ENCODE data around the gene PLAC1. TPM values are rescaled to one million over a fixed set of nuclear protein-coding genes. Genes with fewer than 3 reads are reported as not detected.

The PLAC1 gene
- total RNA-seq, 1 donor from 2014 or later: not detected

GRCh38 chrX:134633832-134634231, 24.4 kb downstream of the PLAC1 start:
- Mint-ChIP-seq H3K4me1 (ENCODE audit: low read depth) (peaks cover 2% of the 10 kb centered on the region), H3K4me3 (ENCODE audit: low read depth) (no peak overlapping the region), H3K27ac (no peak overlapping the region), H3K36me3 (ENCODE audit: insufficient read depth) (no peaks in the 10 kb centered on the region), H3K27me3 (no peaks in the 10 kb centered on the region), H3K9me3 (ENCODE audit: low read depth) (peaks cover 12% of the 10 kb centered on the region)
- DNase-seq (ENCODE audit: low spot score, unreplicated experiment): no peak
- no peak for TF ChIP-seq CTCF (IDR thresholded peaks at IDR 0.05; ENCODE audit: unreplicated experiment)

GRCh38 chrX:134633394-134633793, 24.9 kb downstream of the PLAC1 start:
- no peak overlapping the region for H3K27ac Mint-ChIP-seq
- peaks cover 2% of the 10 kb centered on the region for H3K4me1 Mint-ChIP-seq (ENCODE audit: low read depth)
- no peak for DNase-seq (ENCODE audit: low spot score, unreplicated experiment)
- peaks cover 12% of the 10 kb centered on the region for H3K9me3 Mint-ChIP-seq (ENCODE audit: low read depth)
- H3K27me3 Mint-ChIP-seq: no peaks in the 10 kb centered on the region
- H3K4me3 Mint-ChIP-seq (ENCODE audit: low read depth): no peak overlapping the region
- no peak for TF ChIP-seq CTCF (IDR thresholded peaks at IDR 0.05; ENCODE audit: unreplicated experiment)
- H3K36me3 Mint-ChIP-seq (ENCODE audit: insufficient read depth): no peaks in the 10 kb centered on the region

- Mint-ChIP-seq H3K9me3 (ENCODE audit: low read depth) (peaks cover 15% of the 10 kb centered on the region), H3K4me3 (ENCODE audit: low read depth) (no peak overlapping the region), H3K27ac (no peak overlapping the region), H3K27me3 (no peaks in the 10 kb centered on the region), H3K36me3 (ENCODE audit: insufficient read depth) (no peaks in the 10 kb centered on the region), H3K4me1 (ENCODE audit: low read depth) (peaks cover 2% of the 10 kb centered on the region)
- DNase-seq (ENCODE audit: low spot score, unreplicated experiment): no peak
- TF ChIP-seq CTCF (IDR thresholded peaks at IDR 0.05; ENCODE audit: unreplicated experiment): no peak
These were observed 25.9 kb downstream of the PLAC1 start for GRCh38 chrX:134632355-134632754.

- H3K9me3 Mint-ChIP-seq (ENCODE audit: low read depth): peaks cover 17% of the 10 kb centered on the region
- no peak for DNase-seq (ENCODE audit: low spot score, unreplicated experiment)
These were observed 26.6 kb downstream of the PLAC1 start for GRCh38 chrX:134631426-134632346.

GRCh38 chrX:134628663-134629062, 29.6 kb downstream of the PLAC1 start:
- Mint-ChIP-seq H3K4me3 (ENCODE audit: low read depth) (no peak overlapping the region), H3K36me3 (ENCODE audit: insufficient read depth) (no peaks in the 10 kb centered on the region), H3K9me3 (ENCODE audit: low read depth) (peaks cover 22% of the 10 kb centered on the region), H3K27ac (no peak overlapping the region), H3K27me3 (no peaks in the 10 kb centered on the region), H3K4me1 (ENCODE audit: low read depth) (no peaks in the 10 kb centered on the region)
- TF ChIP-seq CTCF (IDR thresholded peaks at IDR 0.05; ENCODE audit: unreplicated experiment): no peak
- DNase-seq (ENCODE audit: low spot score, unreplicated experiment): no peak

More at GRCh38 chrX:134631426-134632346, 26.6 kb downstream of the PLAC1 start:
- Mint-ChIP-seq H3K4me3 (ENCODE audit: low read depth) (no peak overlapping the region), H3K4me1 (ENCODE audit: low read depth) (peaks cover under 1% of the 10 kb centered on the region), H3K27ac (no peak overlapping the region), H3K27me3 (no peaks in the 10 kb centered on the region), H3K36me3 (ENCODE audit: insufficient read depth) (no peaks in the 10 kb centered on the region)
- TF ChIP-seq CTCF (IDR thresholded peaks at IDR 0.05; ENCODE audit: unreplicated experiment): no peak

Measured in progenitor cell of endocrine pancreas (in vitro differentiated cells).